Osteocyte (in vitro differentiated cells): ENCODE measurements around the gene GH1. TPM values are rescaled to one million over a fixed set of nuclear protein-coding genes. Genes with fewer than 3 reads are reported as not detected.

Experiments
- DNase-seq: peaks from one replicate; pipeline ENCODE4 v3.0.0; 2021; ENCODE audit warnings: mixed read lengths; ENCODE audit not compliant: unreplicated experiment; ENCODE audit errors: extremely low spot score
- H3K27ac Mint-ChIP-seq: one replicate; pipeline ENCODE4 v1.8.0; 2021; ENCODE audit warnings: mild to moderate bottlenecking, mixed read lengths; ENCODE audit not compliant: unreplicated experiment
- H3K27me3 Mint-ChIP-seq: one replicate; pipeline ENCODE4 v1.8.0; 2021; ENCODE audit warnings: mixed read lengths; ENCODE audit not compliant: unreplicated experiment
- H3K36me3 Mint-ChIP-seq: one replicate; pipeline ENCODE4 v1.8.0; 2021; ENCODE audit warnings: mixed read lengths; ENCODE audit not compliant: unreplicated experiment
- H3K4me1 Mint-ChIP-seq: one replicate; pipeline ENCODE4 v1.8.0; 2021; ENCODE audit warnings: mixed read lengths; ENCODE audit not compliant: unreplicated experiment
- H3K4me3 Mint-ChIP-seq: one replicate; pipeline ENCODE4 v1.8.0; 2021; ENCODE audit warnings: mild to moderate bottlenecking, moderate library complexity, mixed read lengths; ENCODE audit not compliant: unreplicated experiment
- H3K9me3 Mint-ChIP-seq: one replicate; pipeline ENCODE4 v1.8.0; 2021; ENCODE audit warnings: mixed read lengths; ENCODE audit not compliant: unreplicated experiment
- total RNA-seq: library from RNA; stranded (reverse); gene quantifications from 2 replicates; pipeline ENCODE4 v1.2.1, GENCODE V29; 2021
- TF ChIP-seq, protein P1 (sequence below): fragments of 200-600 bp; sonication (generic); IDR thresholded peaks from 2 replicates; pipeline ENCODE4 v1.5.0; 2021; ENCODE audit warnings: antibody characterized with exemption, mild to moderate bottlenecking, moderate library complexity

Gene GH1
- total RNA-seq, 1 donor from 2014 or later, result not detected

DNA sequence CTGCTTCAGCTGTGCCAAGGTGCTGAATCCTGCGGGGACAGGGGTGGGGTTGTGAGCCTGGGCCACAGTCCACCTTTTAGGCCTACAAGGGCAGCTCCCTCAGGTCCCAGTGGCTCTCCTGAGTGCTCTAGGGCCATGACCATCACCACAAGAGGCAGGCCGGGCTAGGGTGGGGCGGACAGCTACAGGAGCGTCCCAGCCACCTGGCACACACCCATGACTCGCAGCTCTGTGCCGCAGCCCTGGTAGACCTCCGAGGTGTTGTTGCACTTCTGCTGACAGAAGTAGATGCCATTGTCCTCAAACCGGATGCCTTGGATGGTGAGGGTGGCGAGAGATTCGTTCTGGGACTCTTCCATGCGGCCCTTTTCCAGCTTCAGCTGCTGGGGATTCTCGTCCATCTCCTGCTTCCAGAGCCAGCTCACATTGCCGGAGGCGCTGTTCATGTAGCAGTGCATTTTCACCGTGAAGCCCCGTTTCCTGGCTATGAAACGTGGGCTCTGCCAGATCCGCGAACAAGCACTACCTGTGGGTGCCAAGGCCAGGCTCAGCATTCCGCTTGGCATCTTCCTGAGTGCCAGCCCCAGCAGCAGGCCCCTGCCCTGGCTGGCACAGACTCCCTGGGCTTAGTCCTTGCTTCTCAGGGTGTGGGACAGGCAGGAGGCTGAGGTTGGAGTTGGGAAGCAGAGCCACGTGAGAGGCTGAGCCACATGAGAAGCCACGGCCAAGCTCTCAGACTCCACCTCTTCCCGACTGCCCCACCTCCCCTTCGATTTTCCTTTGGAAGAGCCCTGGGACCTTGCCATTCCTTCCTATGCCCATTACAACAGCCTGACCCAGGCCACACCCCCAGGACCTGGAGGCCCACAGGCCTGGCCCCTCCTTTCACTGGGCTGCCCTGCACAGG, 11.5 kb upstream of the GH1 start:
- no peaks in the 10 kb centered on the region for H3K36me3 Mint-ChIP-seq
- no peak overlapping the region for H3K4me3 Mint-ChIP-seq
- H3K4me1 Mint-ChIP-seq, result peaks cover 4% of the 10 kb centered on the region
- TF ChIP-seq, protein P1, sequence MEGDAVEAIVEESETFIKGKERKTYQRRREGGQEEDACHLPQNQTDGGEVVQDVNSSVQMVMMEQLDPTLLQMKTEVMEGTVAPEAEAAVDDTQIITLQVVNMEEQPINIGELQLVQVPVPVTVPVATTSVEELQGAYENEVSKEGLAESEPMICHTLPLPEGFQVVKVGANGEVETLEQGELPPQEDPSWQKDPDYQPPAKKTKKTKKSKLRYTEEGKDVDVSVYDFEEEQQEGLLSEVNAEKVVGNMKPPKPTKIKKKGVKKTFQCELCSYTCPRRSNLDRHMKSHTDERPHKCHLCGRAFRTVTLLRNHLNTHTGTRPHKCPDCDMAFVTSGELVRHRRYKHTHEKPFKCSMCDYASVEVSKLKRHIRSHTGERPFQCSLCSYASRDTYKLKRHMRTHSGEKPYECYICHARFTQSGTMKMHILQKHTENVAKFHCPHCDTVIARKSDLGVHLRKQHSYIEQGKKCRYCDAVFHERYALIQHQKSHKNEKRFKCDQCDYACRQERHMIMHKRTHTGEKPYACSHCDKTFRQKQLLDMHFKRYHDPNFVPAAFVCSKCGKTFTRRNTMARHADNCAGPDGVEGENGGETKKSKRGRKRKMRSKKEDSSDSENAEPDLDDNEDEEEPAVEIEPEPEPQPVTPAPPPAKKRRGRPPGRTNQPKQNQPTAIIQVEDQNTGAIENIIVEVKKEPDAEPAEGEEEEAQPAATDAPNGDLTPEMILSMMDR, result no peak
- H3K27ac Mint-ChIP-seq, result no peak overlapping the region
- no peaks in the 10 kb centered on the region for H3K9me3 Mint-ChIP-seq
- DNase-seq, result no peak
- peaks cover 4% of the 10 kb centered on the region for H3K27me3 Mint-ChIP-seq

DNA sequence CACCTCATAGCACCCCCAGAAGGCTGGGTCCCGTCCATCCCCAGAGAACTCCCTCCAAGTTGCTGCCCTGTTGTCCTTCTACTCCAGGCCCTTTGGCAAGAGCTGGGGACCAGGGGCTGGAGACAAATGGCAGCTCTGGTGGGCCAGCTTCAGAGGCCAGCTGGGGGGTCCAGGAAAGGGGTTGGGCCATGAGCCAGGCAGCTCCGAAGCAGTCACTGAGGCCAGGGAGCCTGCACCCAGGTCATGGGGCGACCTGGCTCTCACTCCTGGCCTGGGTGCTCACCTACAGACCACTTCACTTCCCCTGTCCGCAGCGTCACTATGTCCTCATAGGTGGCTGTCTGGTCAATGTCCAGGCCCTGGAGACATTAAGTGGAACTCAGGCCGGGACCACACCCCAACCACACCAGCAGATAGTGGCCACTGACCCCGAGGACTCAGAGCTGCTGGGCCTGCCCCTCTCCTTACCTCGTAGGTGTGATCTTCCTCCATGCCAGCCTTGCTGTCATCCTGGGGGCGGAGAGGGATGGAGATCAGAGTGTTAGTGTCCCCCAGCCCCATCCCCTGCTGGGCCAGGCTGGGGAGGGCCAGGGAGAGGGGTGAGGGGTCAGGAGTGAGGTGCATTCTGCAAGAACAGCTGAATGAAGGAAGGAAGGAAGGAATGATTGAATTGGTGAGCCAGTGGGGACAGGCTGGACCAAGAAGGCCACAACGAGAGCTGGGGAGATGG, 10.5 kb upstream of the GH1 start:
- H3K27me3 Mint-ChIP-seq, result no peaks in the 10 kb centered on the region

DNA sequence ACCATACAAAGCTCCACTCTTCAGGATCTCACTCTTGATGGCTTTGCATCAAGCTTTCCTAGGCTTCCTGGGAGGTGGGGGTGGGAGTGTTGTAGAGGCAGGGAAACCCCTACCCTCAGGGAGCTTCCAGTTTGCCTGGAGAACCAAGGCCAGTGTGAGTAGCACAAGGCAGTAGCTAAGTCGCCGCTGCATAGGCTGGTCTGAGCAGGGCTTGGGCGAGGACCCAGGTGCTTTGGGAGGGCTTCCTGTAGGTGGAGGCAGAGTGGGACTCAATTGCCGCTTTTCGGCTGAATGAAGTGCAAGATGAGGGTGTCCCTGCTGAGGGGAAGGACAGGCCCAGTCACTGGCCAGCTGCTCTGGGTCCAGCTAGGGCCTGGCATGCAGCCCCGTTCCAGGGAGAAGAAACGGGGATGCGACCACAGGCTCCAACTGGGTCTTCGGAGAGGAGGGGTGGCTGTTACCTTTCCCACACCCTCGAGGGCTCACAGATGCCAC, 9.6 kb upstream of the GH1 start:
- TF ChIP-seq, protein P1, result no peak
- Mint-ChIP-seq H3K27me3 (peaks cover 2% of the 10 kb centered on the region), H3K4me1 (peaks cover 4% of the 10 kb centered on the region), H3K27ac (no peak overlapping the region), H3K9me3 (no peaks in the 10 kb centered on the region), H3K36me3 (no peaks in the 10 kb centered on the region), H3K4me3 (no peak overlapping the region)
- DNase-seq, result no peak

More for the DNA sequence above, 10.5 kb upstream of the GH1 start:
- peaks cover 4% of the 10 kb centered on the region for H3K4me1 Mint-ChIP-seq
- no peak for DNase-seq
- no peaks in the 10 kb centered on the region for H3K9me3 Mint-ChIP-seq
- H3K27ac Mint-ChIP-seq, result no peak overlapping the region
- TF ChIP-seq, protein P1, result no peak
- H3K4me3 Mint-ChIP-seq, result no peak overlapping the region
- no peaks in the 10 kb centered on the region for H3K36me3 Mint-ChIP-seq

DNA sequence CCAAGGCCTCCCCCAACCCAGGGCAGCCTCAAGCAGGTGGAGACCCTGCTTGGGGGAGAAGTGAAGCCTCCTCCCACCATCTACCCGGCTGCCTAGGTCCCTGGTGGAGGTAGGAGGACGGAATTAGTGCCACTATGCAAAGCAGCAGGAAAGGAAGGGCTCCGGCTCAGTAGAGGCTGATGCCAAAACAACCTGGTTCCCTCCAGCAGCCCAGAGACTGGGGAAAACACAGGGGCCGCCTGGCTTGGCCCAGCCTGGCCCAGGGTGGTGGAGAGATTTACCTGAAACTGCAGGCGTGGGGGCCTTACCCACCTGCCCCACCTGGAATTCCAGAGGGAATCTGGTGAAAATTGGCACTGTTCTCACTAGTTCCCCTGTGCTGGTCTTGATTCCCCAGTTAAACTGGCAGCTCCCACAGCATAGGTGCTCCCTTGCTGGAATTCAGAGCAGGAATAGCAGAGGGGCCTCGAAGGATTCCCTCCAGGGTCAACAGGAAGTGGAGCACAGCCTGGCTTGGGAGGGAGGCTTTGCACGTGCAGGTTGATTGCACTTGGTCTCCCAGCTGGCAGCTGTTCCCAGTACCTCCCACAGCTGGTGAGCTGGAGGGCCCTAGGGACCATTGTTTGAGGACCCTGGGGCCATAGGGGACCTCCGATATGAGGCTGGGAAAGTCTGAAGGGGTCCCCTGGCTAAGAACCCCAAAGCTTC, 9.0 kb upstream of the GH1 start:
- peaks cover 5% of the 10 kb centered on the region for H3K27me3 Mint-ChIP-seq
- H3K4me1 Mint-ChIP-seq, result peaks cover 4% of the 10 kb centered on the region
- H3K36me3 Mint-ChIP-seq, result no peaks in the 10 kb centered on the region
- H3K9me3 Mint-ChIP-seq, result no peaks in the 10 kb centered on the region
- TF ChIP-seq, protein P1, result no peak
- no peak overlapping the region for H3K4me3 Mint-ChIP-seq
- no peak for DNase-seq
- H3K27ac Mint-ChIP-seq, result no peak overlapping the region
